Testis (tissue), 3 donors: ENCODE measurements around the gene ARL6IP4. TPM values are rescaled to one million over a fixed set of nuclear protein-coding genes. Genes with fewer than 3 reads are reported as not detected.

Experiments
- DNase-seq: peaks from one replicate; pipeline ENCODE4 v3.0.0-alpha.2; 2019
- H3K27ac ChIP-seq, 2 donors: fragments of 200-600 bp; sonication (generic); one replicate each; pipeline ENCODE4 v1.5.1; 2019
- H3K27me3 ChIP-seq: fragments of 200-600 bp; sonication (generic); one replicate; pipeline ENCODE4 v1.5.1; 2019
- H3K36me3 ChIP-seq: fragments of 200-600 bp; sonication (generic); one replicate; pipeline ENCODE4 v1.5.1; 2017; ENCODE audit warnings: low read depth; ENCODE audit errors: missing control alignments
- H3K4me1 ChIP-seq: fragments of 200-600 bp; sonication (generic); one replicate; pipeline ENCODE4 v1.5.1; 2019
- H3K4me3 ChIP-seq, 2 donors: fragments of 200-600 bp; sonication (generic); one replicate each; pipeline ENCODE4 v1.5.1; 2017 to 2019
- H3K9me3 ChIP-seq: fragments of 200-600 bp; sonication (generic); one replicate; pipeline ENCODE4 v1.5.1; 2017
- POLR2A ChIP-seq: fragments of 450-650 bp; IDR thresholded peaks from one replicate; pipeline ENCODE4 v1.6.1; 2017; ENCODE audit warnings: antibody characterized with exemption, mild to moderate bottlenecking, moderate library complexity
- WGBS, 2 donors: methylation state at CpG; one replicate each; pipeline ENCODE4 v1.1.5; 2018; 5-methylcytosine and 5-hydroxymethylcytosine counted together
- intact Hi-C: fragments of 100-400 bp; cut with DNase I; formaldehyde crosslinking; loops from one replicate; pipeline ENCODE4 v1.15.1; 2023; ENCODE audit warnings: low total_unique reads
- polyA plus RNA-seq: library from polyadenylated mRNA; stranded (reverse); fragments of 350-450 nt; fragmentation: Illumina TruSeq; extraction: RNeasy Lipid Tissue Mini Kit (QIAGEN cat#74804); gene quantifications from one replicate; pipeline ENCODE4 v1.2.3, GENCODE V29; 2014; ENCODE audit warnings: low read depth, low replicate concordance; ENCODE audit not compliant: insufficient read depth
- total RNA-seq, 2 donors: library from RNA; depleted of rRNA; stranded (reverse); fragments of >200 nt; gene quantifications; one replicate each; pipeline ENCODE4 v1.2.3, GENCODE V29; 2016
- TF ChIP-seq, protein P1 (sequence below), 3 experiments: fragments of 450-650 bp in 2 of 3; fragments of 200-600 bp in 1 of 3; sonication (generic) in 1 of 3; IDR thresholded peaks; one replicate each; pipeline ENCODE4 v1.5.1; 2016 to 2019; ENCODE audit warnings: antibody characterized with exemption in 3 of 3, mild to moderate bottlenecking in 2 of 3, moderate library complexity in 1 of 3

The ARL6IP4 gene
- total and polyA plus RNA-seq, 3 donors from 2014 or later, result 169 to 210 (median 190) TPM

- intact Hi-C loops, result loop anchor here (10.0 kb wide), 1 partner anchor 155 kb away; no protein-coding TSS in a partner anchor
- no peak overlapping the region for H3K4me3 ChIP-seq
- H3K9me3 ChIP-seq, result no peaks in the 10 kb centered on the region
- peaks cover 17% of the 10 kb centered on the region for H3K4me1 ChIP-seq
- 83 to 95% methylated on average over 9 to 10 of the region's 10 CpGs for WGBS, 2 donors
- DNase-seq, result no peak
- no peak overlapping the region for H3K27ac ChIP-seq
- H3K27me3 ChIP-seq, result no peaks in the 10 kb centered on the region
- no peaks in the 10 kb centered on the region for H3K36me3 ChIP-seq
- no peak for TF ChIP-seq POLR2A
- TF ChIP-seq, protein P1, sequence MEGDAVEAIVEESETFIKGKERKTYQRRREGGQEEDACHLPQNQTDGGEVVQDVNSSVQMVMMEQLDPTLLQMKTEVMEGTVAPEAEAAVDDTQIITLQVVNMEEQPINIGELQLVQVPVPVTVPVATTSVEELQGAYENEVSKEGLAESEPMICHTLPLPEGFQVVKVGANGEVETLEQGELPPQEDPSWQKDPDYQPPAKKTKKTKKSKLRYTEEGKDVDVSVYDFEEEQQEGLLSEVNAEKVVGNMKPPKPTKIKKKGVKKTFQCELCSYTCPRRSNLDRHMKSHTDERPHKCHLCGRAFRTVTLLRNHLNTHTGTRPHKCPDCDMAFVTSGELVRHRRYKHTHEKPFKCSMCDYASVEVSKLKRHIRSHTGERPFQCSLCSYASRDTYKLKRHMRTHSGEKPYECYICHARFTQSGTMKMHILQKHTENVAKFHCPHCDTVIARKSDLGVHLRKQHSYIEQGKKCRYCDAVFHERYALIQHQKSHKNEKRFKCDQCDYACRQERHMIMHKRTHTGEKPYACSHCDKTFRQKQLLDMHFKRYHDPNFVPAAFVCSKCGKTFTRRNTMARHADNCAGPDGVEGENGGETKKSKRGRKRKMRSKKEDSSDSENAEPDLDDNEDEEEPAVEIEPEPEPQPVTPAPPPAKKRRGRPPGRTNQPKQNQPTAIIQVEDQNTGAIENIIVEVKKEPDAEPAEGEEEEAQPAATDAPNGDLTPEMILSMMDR (IDR thresholded peaks at IDR 0.05), result no peak
Observed at GRCh38 chr12:122989225-122989839, 8.9 kb downstream of the ARL6IP4 start.

GRCh38 chr12:122989874-122990419, 9.5 kb downstream of the ARL6IP4 start:
- H3K36me3 ChIP-seq, result no peaks in the 10 kb centered on the region
- peaks cover 10% of the 10 kb centered on the region for H3K4me1 ChIP-seq
- 83 to 95% methylated on average over 13 to 20 of the region's 22 CpGs for WGBS, 2 donors
- no peak overlapping the region for H3K4me3 ChIP-seq
- intact Hi-C loops, result loop anchor here (10.0 kb wide), 1 partner anchor 155 kb away; no protein-coding TSS in a partner anchor
- H3K9me3 ChIP-seq, result no peaks in the 10 kb centered on the region
- no peak for DNase-seq
- no peaks in the 10 kb centered on the region for H3K27me3 ChIP-seq
- TF ChIP-seq, protein P1 (IDR thresholded peaks at IDR 0.05), result no peak
- TF ChIP-seq POLR2A, result no peak
- H3K27ac ChIP-seq, result no peak overlapping the region

- Histone ChIP-seq H3K4me1 (peaks cover 5% of the 10 kb centered on the region), H3K27ac (no peak overlapping the region), H3K36me3 (no peaks in the 10 kb centered on the region), H3K27me3 (no peaks in the 10 kb centered on the region), H3K4me3 (no peak overlapping the region), H3K9me3 (no peaks in the 10 kb centered on the region)
- WGBS, 2 donors, result 88 to 95% methylated on average over 6 to 11 of the region's 13 CpGs
- TF ChIP-seq, protein P1 (IDR thresholded peaks at IDR 0.05), result no peak
- no peak for TF ChIP-seq POLR2A
- intact Hi-C loops, result no loop called here
- DNase-seq, result no peak
Observed at GRCh38 chr12:122990561-122990960, 10.1 kb downstream of the ARL6IP4 start.

DNA sequence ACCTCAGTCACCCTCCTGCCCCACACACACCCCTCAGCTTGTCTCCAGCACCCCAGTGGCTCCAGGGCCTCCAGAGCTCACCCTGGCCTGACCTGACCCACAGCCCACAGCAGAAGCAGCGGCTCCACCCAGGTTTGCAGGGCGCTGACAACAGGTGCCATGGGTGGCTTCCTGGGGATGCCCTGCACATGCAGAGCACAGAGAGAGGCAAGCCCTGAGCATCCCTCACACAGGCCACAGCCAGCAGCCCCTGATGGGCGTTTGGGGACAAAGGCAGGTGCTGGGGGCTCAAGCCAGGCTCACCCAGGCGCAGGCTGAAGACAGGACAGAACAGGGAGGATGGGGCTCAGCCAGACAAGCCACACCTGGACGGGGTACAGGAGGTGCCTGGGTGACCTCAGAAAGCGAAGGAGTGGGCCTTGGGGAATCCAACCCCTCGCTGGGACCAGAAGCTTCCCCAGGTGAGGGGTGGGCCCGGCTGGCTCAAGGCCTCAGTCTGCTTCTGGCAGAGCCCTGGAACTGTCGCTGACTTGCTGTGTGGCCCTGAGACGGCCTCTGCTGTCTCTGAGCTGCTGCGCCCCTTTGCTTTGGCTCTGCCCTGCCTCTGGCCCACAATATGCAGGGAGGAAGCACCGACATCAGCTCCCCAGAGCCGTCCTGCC, 10.6 kb downstream of the ARL6IP4 start:
- no peak overlapping the region for H3K4me3 ChIP-seq
- H3K9me3 ChIP-seq, result no peaks in the 10 kb centered on the region
- no peak for TF ChIP-seq POLR2A
- TF ChIP-seq, protein P1 (IDR thresholded peaks at IDR 0.05), result no peak
- intact Hi-C loops, result no loop called here
- WGBS, 2 donors, result 86 to 95% methylated on average over 3 to 13 of the region's 13 CpGs
- no peak overlapping the region for H3K27ac ChIP-seq
- H3K4me1 ChIP-seq, result peaks cover 6% of the 10 kb centered on the region
- no peak for DNase-seq
- no peaks in the 10 kb centered on the region for H3K36me3 ChIP-seq
- no peaks in the 10 kb centered on the region for H3K27me3 ChIP-seq
